NB4 (cell line): Measurements from ENCODE around the gene DACT3.

Experiments
- CTCF ChIP-seq: IDR thresholded peaks from one replicate; pipeline ENCODE4 v1.5.1; 2012; ENCODE audit warnings: low read depth, low read length
- POLR2A ChIP-seq: IDR thresholded peaks from 2 replicates; pipeline ENCODE4 v1.6.1; 2011; ENCODE audit warnings: mild to moderate bottlenecking; ENCODE audit not compliant: insufficient read length; ENCODE audit errors: extremely low read depth

- TF ChIP-seq CTCF (no peak), POLR2A (no peak)
Observed at GRCh38 chr19:46648961-46649960, 11.7 kb downstream of the DACT3 start.
